Trophoblast cell (in vitro differentiated cells and primary cell): ENCODE results near the gene GRAMD4.

Experiments
- DNase-seq, 2 donors: peaks; one replicate each; pipeline ENCODE4 v3.0.0-alpha.2; 2016
- H2AFZ ChIP-seq: 2 replicates; pipeline ENCODE4 v1.6.1; 2013; ENCODE audit warnings: low read length, moderate library complexity, mild to moderate bottlenecking; ENCODE audit not compliant: insufficient read depth, poor library complexity
- H2AK5ac ChIP-seq: 2 replicates; pipeline ENCODE4 v1.6.1; 2013; ENCODE audit warnings: mild to moderate bottlenecking, low read length
- H2BK120ac ChIP-seq: 2 replicates; pipeline ENCODE4 v1.6.1; 2013; ENCODE audit warnings: low read length, mild to moderate bottlenecking, moderate library complexity; ENCODE audit not compliant: insufficient read depth, poor library complexity
- H2BK12ac ChIP-seq: 2 replicates; pipeline ENCODE4 v1.6.1; 2013; ENCODE audit warnings: mild to moderate bottlenecking, low read length, moderate library complexity
- H2BK5ac ChIP-seq: 2 replicates; pipeline ENCODE4 v1.6.1; 2013; ENCODE audit warnings: low read length, low read depth, moderate library complexity, mild to moderate bottlenecking; ENCODE audit not compliant: poor library complexity
- H3K14ac ChIP-seq: 2 replicates; pipeline ENCODE4 v1.6.1; 2013; ENCODE audit warnings: mild to moderate bottlenecking, low read length
- H3K18ac ChIP-seq: 2 replicates; pipeline ENCODE4 v1.6.1; 2013; ENCODE audit warnings: mild to moderate bottlenecking, low read length
- H3K23ac ChIP-seq: 2 replicates; pipeline ENCODE4 v1.6.1; 2013; ENCODE audit warnings: low read length
- H3K27ac ChIP-seq: 2 replicates; pipeline ENCODE4 v1.5.1; 2013; ENCODE audit warnings: low read depth, mild to moderate bottlenecking, inconsistent platforms, low read length, moderate library complexity
- H3K27me3 ChIP-seq: 2 replicates; pipeline ENCODE4 v1.6.1; 2013; ENCODE audit warnings: inconsistent platforms, mild to moderate bottlenecking, low read length, moderate library complexity; ENCODE audit not compliant: insufficient read depth
- H3K36me3 ChIP-seq, 2 experiments: 1 replicate in 1 of 2; 2 replicates in 1 of 2; pipeline ENCODE4 v1.6.1; 2013; ENCODE audit warnings: low read length in 2 of 2, mild to moderate bottlenecking in 2 of 2, moderate library complexity in 1 of 2; ENCODE audit not compliant: insufficient read depth in 2 of 2, control insufficient read depth in 1 of 2
- H3K4ac ChIP-seq: 2 replicates; pipeline ENCODE4 v1.6.1; 2013; ENCODE audit warnings: low read depth, mild to moderate bottlenecking, low read length, moderate library complexity
- H3K4me1 ChIP-seq, 2 experiments: 1 replicate in 1 of 2; 2 replicates in 1 of 2; pipeline ENCODE4 v1.6.1; 2013; ENCODE audit warnings: low read length in 2 of 2, mild to moderate bottlenecking in 2 of 2, moderate library complexity in 1 of 2; ENCODE audit not compliant: insufficient read depth in 2 of 2, control insufficient read depth in 1 of 2
- H3K4me2 ChIP-seq: 2 replicates; pipeline ENCODE4 v1.6.1; 2013; ENCODE audit warnings: inconsistent platforms, mild to moderate bottlenecking, low read length, moderate library complexity
- H3K4me3 ChIP-seq: 2 replicates; pipeline ENCODE4 v1.5.1; 2013; ENCODE audit warnings: mild to moderate bottlenecking, low read depth, low read length, inconsistent platforms
- H3K79me1 ChIP-seq: one replicate; pipeline ENCODE4 v1.6.1; 2013; ENCODE audit warnings: low read length
- H3K79me2 ChIP-seq: 2 replicates; pipeline ENCODE4 v1.6.1; 2013; ENCODE audit warnings: low read length, mild to moderate bottlenecking; ENCODE audit not compliant: control insufficient read depth, insufficient read depth, poor library complexity
- H3K9ac ChIP-seq: 2 replicates; pipeline ENCODE4 v1.6.1; 2013; ENCODE audit warnings: mild to moderate bottlenecking, low read length
- H3K9me3 ChIP-seq: 2 replicates; pipeline ENCODE4 v1.6.1; 2013; ENCODE audit warnings: low read depth, mild to moderate bottlenecking, control low read depth, inconsistent platforms, low read length; ENCODE audit not compliant: insufficient read depth
- H4K12ac ChIP-seq: 2 replicates; pipeline ENCODE4 v1.6.1; 2013; ENCODE audit warnings: low read depth, mild to moderate bottlenecking, low read length, moderate library complexity
- H4K8ac ChIP-seq: 2 replicates; pipeline ENCODE4 v1.6.1; 2013; ENCODE audit warnings: low read depth, mild to moderate bottlenecking, low read length, moderate library complexity
- H4K91ac ChIP-seq: one replicate; pipeline ENCODE4 v1.6.1; 2013; ENCODE audit warnings: low read depth, mild to moderate bottlenecking, low read length, moderate library complexity
- WGBS: extraction: QIAGEN DNeasy Blood & Tissue Kit; methylation state at CpG from one replicate; pipeline ENCODE4 v1.1.7; 2013; ENCODE audit warnings: missing lambda C conversion rate; ENCODE audit not compliant: insufficient read length, insufficient coverage; ENCODE audit errors: extremely low coverage; 5-methylcytosine and 5-hydroxymethylcytosine counted together

GRAMD4 gene

DNA sequence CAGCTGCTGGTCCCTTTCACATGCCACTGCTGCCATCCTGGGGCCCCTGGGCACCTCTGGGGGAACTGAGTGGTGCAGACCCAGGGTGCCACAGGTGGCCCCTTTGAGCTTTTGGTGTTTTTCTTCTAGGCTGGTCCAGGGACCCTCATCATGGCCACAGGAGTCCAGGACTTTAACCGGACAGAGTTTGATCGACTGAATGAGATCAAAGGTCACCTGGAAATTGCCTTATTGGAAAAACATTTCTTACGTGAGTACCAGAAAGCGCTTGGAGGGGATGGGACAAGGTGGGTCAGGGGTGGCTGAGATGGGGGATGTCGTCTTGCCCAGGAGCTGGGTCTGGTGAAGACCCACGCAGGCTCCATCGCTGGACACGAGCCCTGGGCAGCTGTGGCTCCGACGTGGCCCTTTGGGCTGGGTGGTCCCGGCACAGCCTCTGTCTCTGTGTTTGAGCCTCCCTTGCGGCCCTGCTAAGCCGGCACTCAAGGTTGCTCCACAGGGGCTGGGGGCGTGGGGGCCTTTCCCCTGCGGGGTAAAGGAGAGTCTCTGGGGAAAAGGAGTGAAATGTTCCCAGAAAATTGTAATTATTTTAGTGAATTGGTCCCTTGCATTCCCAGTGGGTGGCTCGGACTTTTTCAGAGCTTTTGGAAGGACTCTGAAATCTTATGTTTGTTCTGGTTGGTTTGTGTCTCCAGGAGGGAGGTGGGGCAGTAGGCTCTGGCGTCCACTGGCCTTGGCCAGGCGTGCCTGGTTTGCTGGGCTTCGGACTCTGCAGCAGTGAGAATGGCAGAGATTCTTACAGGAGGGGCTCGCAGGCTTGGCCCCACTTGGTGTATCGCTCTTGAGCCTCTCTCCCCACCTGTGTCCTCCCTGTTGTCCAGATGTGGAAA is 17.8 kb downstream of the GRAMD4 start:
- Histone ChIP-seq H3K9ac (no peak overlapping the region), H2BK12ac (no peak overlapping the region), H4K12ac (no peak overlapping the region), H3K79me2 (no peaks in the 10 kb centered on the region), H3K4me3 (no peak overlapping the region), H3K14ac (no peak overlapping the region), H2AFZ (no peak overlapping the region), H2AK5ac (no peak overlapping the region), H3K79me1 (peaks cover 5% of the 10 kb centered on the region), H3K23ac (no peak overlapping the region), H3K4me1 (peaks cover 10 to 18% of the 10 kb centered on the region in 2 experiments), H3K9me3 (peaks cover 2% of the 10 kb centered on the region), H2BK5ac (no peak overlapping the region), H4K8ac (no peak overlapping the region), H3K27me3 (no peaks in the 10 kb centered on the region), H2BK120ac (no peak overlapping the region), H3K4ac (no peak overlapping the region), H3K36me3 (peaks cover 0 to 2% of the 10 kb centered on the region in 2 experiments), H3K4me2 (no peak overlapping the region), H4K91ac (no peak overlapping the region), H3K18ac (no peak overlapping the region), H3K27ac (no peak overlapping the region)
- DNase-seq: no peak
- no CpG with 5 or more reads among the region's 21 CpGs for WGBS

DNA sequence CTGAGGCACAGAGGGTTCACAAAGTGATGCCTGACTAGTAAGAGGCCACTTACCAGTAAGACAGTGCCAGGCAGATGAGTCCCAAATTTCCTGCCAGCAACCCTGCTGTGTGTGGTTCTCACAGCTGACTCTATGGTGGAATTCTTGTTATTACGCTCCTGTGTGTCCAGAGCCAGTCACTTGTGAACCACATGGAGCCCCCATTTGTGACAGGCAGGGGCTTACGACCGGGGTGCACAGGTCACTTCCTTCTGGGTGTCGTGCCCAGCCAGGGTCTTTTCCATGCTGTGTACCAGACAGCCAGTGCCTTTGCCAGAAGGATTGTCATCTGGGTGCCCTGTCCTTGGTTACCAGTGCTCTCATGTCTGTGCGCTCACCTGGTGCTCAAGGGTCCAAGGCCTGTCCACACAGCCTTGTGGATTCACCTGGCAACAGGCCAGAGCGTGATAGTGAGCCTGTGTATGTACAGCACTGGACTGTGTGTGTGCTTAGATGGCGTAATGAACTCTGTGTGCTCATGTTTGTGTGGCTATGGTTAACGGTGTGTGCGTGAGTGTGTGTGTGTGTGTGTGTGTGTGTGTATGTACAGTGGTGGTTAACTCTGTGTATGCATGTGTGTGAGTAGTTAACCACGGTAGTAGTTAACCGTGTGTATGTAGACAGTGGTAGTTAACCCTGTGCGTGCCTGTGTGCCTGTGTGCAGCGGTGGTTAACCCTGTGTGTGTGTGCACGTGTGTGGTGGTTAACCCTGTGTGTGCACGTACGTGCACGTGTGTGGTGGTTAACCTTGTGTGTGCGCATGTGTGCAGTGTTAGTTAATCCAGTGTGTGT is 18.6 kb downstream of the GRAMD4 start:
- WGBS: no CpG with 5 or more reads among the region's 18 CpGs
- no peak overlapping the region for H3K27ac ChIP-seq
- H3K23ac ChIP-seq: no peak overlapping the region
- H3K79me1 ChIP-seq: peaks cover 5% of the 10 kb centered on the region
- no peak overlapping the region for H4K8ac ChIP-seq
- no peak overlapping the region for H4K91ac ChIP-seq
- no peak overlapping the region for H3K9ac ChIP-seq
- no peak overlapping the region for H3K18ac ChIP-seq
- DNase-seq: peak in 1 of 2 donors; percentile 30
- no peak overlapping the region for H3K4ac ChIP-seq
- no peak overlapping the region for H2BK120ac ChIP-seq
- peaks cover 2% of the 10 kb centered on the region for H3K9me3 ChIP-seq
- H4K12ac ChIP-seq: no peak overlapping the region
- H3K27me3 ChIP-seq: no peaks in the 10 kb centered on the region
- H2BK5ac ChIP-seq: no peak overlapping the region
- no peak overlapping the region for H3K14ac ChIP-seq
- H3K4me2 ChIP-seq: no peak overlapping the region
- H2AFZ ChIP-seq: no peak overlapping the region
- H3K36me3 ChIP-seq: peaks cover 0 to 2% of the 10 kb centered on the region in 2 experiments
- no peaks in the 10 kb centered on the region for H3K79me2 ChIP-seq
- H3K4me3 ChIP-seq: no peak overlapping the region
- peaks cover 7 to 14% of the 10 kb centered on the region in 2 experiments for H3K4me1 ChIP-seq
- H2AK5ac ChIP-seq: no peak overlapping the region
- H2BK12ac ChIP-seq: no peak overlapping the region

DNA sequence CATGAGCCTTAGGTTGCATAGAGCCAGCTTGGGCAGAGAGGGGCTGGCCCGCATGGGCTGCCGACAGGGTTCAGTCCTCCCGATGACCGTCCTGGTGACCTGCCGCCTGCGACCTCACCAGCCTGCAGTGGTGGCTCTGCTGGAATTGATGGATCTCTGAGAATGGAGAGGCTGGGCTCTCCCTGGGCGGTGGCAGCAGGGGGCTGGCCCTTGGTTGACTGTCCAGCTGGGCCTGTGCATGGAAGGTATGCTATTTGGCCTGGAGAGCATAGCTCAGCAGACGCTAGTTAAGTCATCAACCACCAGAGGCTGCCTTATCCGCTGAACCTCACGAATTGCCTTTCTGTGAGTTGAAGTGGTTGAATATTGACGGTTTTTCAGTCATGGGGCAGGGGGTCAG is 19.7 kb downstream of the GRAMD4 start:
- Histone ChIP-seq H3K9ac (no peak overlapping the region), H3K23ac (no peak overlapping the region), H3K18ac (no peak overlapping the region), H4K8ac (no peak overlapping the region), H2AFZ (no peak overlapping the region), H3K27me3 (no peaks in the 10 kb centered on the region), H3K4ac (no peak overlapping the region), H3K36me3 (peaks cover 0 to 2% of the 10 kb centered on the region in 2 experiments), H2AK5ac (no peak overlapping the region), H4K12ac (no peak overlapping the region), H2BK12ac (no peak overlapping the region), H3K4me1 (peaks cover 2 to 5% of the 10 kb centered on the region in 2 experiments), H4K91ac (no peak overlapping the region), H3K9me3 (peaks cover 5% of the 10 kb centered on the region), H3K14ac (no peak overlapping the region), H3K79me2 (no peaks in the 10 kb centered on the region), H3K4me3 (no peak overlapping the region), H3K79me1 (peaks cover 2% of the 10 kb centered on the region), H3K27ac (no peak overlapping the region), H2BK5ac (no peak overlapping the region), H2BK120ac (no peak overlapping the region), H3K4me2 (no peak overlapping the region)
- no CpG with 5 or more reads among the region's 11 CpGs for WGBS
- DNase-seq: peak; percentile 38 to 68

DNA sequence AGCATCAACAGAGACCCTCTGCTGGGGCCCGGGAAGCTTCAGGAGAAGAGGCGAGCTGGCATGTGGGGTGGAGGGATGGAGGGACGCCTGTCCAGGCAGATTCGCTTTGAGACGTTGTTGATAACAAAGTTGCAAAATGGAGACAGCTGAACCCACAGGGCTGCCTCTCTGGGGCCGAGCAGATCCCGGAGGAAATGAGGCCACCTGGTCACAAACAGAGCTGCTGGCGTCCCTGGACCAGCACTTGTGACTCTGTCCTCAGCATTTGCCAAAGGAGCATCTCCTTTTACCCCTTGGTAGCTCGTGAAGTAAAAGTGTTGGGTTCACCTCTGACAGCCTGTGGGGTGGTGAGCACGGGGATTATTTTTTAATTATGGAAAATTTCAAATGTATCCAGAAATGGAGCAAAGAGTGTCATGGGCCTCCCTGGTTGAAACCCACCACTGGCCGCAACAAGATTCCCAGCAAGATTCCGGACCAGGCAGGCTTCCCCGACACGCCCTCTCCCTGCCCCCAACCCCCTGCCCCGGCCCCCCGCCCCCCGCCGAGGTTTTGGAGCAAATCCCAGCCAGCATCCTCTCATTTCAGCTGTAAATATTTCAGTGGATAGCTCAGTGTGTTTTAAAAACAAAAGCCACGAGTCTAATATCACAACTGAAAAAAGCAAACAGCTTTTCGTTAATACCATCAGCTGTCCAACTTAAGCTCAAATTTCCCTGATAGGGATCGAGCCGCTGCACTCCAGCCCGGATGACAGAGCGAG is 20.3 kb downstream of the GRAMD4 start:
- H3K36me3 ChIP-seq: peaks cover 0 to 2% of the 10 kb centered on the region in 2 experiments
- peaks cover 0 to 3% of the 10 kb centered on the region in 2 experiments for H3K4me1 ChIP-seq
- H3K4ac ChIP-seq: no peak overlapping the region
- no peak overlapping the region for H3K18ac ChIP-seq
- H4K8ac ChIP-seq: no peak overlapping the region
- no peak overlapping the region for H3K23ac ChIP-seq
- no peak overlapping the region for H3K4me3 ChIP-seq
- H3K79me2 ChIP-seq: no peaks in the 10 kb centered on the region
- no peak overlapping the region for H3K14ac ChIP-seq
- DNase-seq: no peak
- no peak overlapping the region for H2BK120ac ChIP-seq
- H3K27ac ChIP-seq: no peak overlapping the region
- no peak overlapping the region for H4K91ac ChIP-seq
- no peaks in the 10 kb centered on the region for H3K27me3 ChIP-seq
- H3K79me1 ChIP-seq: no peaks in the 10 kb centered on the region
- H3K9me3 ChIP-seq: peaks cover 5% of the 10 kb centered on the region
- H4K12ac ChIP-seq: no peak overlapping the region
- H3K9ac ChIP-seq: no peak overlapping the region
- no peak overlapping the region for H2BK12ac ChIP-seq
- WGBS: no CpG with 5 or more reads among the region's 24 CpGs
- no peak overlapping the region for H2BK5ac ChIP-seq
- no peak overlapping the region for H2AK5ac ChIP-seq
- no peak overlapping the region for H3K4me2 ChIP-seq
- no peak overlapping the region for H2AFZ ChIP-seq
